Kidney (tissue), 14 donors: ENCODE data around the gene ANGPTL8. TPM values are rescaled to one million over a fixed set of nuclear protein-coding genes. Genes with fewer than 3 reads are reported as not detected.

Source experiments
- DNase-seq, 5 donors: peaks; one replicate each; pipeline ENCODE4 v3.0.0-alpha.2; 2013 to 2020
- FAIRE-seq: peaks from 2 replicates; lab custom pipeline; 2012; peaks lifted over from hg19 to GRCh38; lab: Jason Lieb, UNC
- H3K27ac ChIP-seq, 2 donors: one replicate each; pipeline ENCODE4 v1.7.0; 2013; ENCODE audit warnings: low read depth in 2 of 2, low read length in 2 of 2, inconsistent platforms in 1 of 2
- H3K27me3 ChIP-seq: one replicate; pipeline ENCODE4 v1.7.1; 2013; ENCODE audit warnings: low read length, inconsistent platforms; ENCODE audit not compliant: control insufficient read depth, insufficient read depth
- H3K36me3 ChIP-seq, 3 donors: one replicate each; pipeline versions ENCODE4 v1.7.0 to v1.7.1; 2013; ENCODE audit warnings: low read length in 3 of 3, control low read depth in 1 of 3, inconsistent platforms in 1 of 3; ENCODE audit not compliant: insufficient read depth in 3 of 3, control insufficient read depth in 2 of 3
- H3K4me1 ChIP-seq, 3 donors: one replicate each; pipeline versions ENCODE4 v1.7.0 to v1.7.1; 2013; ENCODE audit warnings: low read length in 3 of 3, inconsistent platforms in 1 of 3, low read depth in 1 of 3; ENCODE audit not compliant: control insufficient read depth in 2 of 3, insufficient read depth in 2 of 3
- H3K4me3 ChIP-seq, 3 donors: one replicate each; pipeline versions ENCODE4 v1.7.0 to v1.8.1; 2013; ENCODE audit warnings: low read length in 3 of 3, control low read depth in 1 of 3, inconsistent platforms in 1 of 3
- H3K9ac ChIP-seq, 3 donors: one replicate each; pipeline versions ENCODE4 v1.7.0 to v1.7.1; 2013; ENCODE audit warnings: low read length in 3 of 3, control low read depth in 1 of 3, inconsistent platforms in 1 of 3
- H3K9me3 ChIP-seq, 3 donors: one replicate each; pipeline versions ENCODE4 v1.7.0 to v1.7.1; 2013; ENCODE audit warnings: low read length in 3 of 3, control low read depth in 1 of 3, inconsistent platforms in 1 of 3; ENCODE audit not compliant: control insufficient read depth in 2 of 3, insufficient read depth in 1 of 3
- CTCF ChIP-seq: IDR thresholded peaks from 3 replicates; pipeline ENCODE4 v1.5.1; 2012; ENCODE audit warnings: mild to moderate bottlenecking, moderate library complexity, borderline replicate concordance; ENCODE audit not compliant: insufficient read depth; ENCODE audit errors: extremely low read depth
- intact Hi-C: fragments of 100-400 bp; cut with DNase I; formaldehyde crosslinking; loops from one replicate; pipeline ENCODE4 v1.11.1; 2022
- polyA plus RNA-seq: library from polyadenylated mRNA; stranded (reverse); fragments of 350-450 nt; fragmentation: Illumina TruSeq; extraction: RNeasy Lipid Tissue Mini Kit (QIAGEN cat#74804); gene quantifications from one replicate; pipeline ENCODE4 v1.2.3, GENCODE V29; 2014; ENCODE audit warnings: low read depth, low replicate concordance; ENCODE audit not compliant: insufficient read depth
- total RNA-seq: library from RNA; stranded (reverse); fragmentation: NEBNext Ultra II Directional; extraction: Animal tissue kit (Norgen Biotek cat#: 25700); gene quantifications from one replicate; pipeline ENCODE4 v1.2.1, GENCODE V29; 2021
- donor health status: control.
- donor health status: control.
- donor health status: control.
- donor health status: control.
- donor health status: control.
- donor health status: DM: yes; HTN: yes; CAD: no.
- donor health status: Normal renal cell carcinoma (clear cell type).

ANGPTL8 gene
- total and polyA plus RNA-seq, 2 donors from 2014 or later: 1.3 to 1.9 TPM

GRCh38 chr19:11201791-11202190, 37.6 kb upstream of the ANGPTL8 start:
- intact Hi-C loops: loop anchor here (5.0 kb wide), 1 partner anchor 64 kb away; no protein-coding TSS in a partner anchor
- TF ChIP-seq CTCF: no peak
- H3K27ac ChIP-seq: no peak overlapping the region
- H3K4me3 ChIP-seq: no peak overlapping the region
- FAIRE-seq: no peak
- H3K4me1 ChIP-seq: peaks cover 0 to 19% (median 18%) of the 10 kb centered on the region in 3 donors
- no peak overlapping the region for H3K9ac ChIP-seq
- no peak for DNase-seq
- H3K9me3 ChIP-seq: no peaks in the 10 kb centered on the region
- H3K27me3 ChIP-seq: no peaks in the 10 kb centered on the region
- H3K36me3 ChIP-seq: peaks cover 0 to 7% (median 0%) of the 10 kb centered on the region in 3 donors

- TF ChIP-seq CTCF: no peak
- peaks cover 0 to 19% (median 18%) of the 10 kb centered on the region in 3 donors for H3K4me1 ChIP-seq
- DNase-seq (peak in 1 of 5 donors; percentile 71), FAIRE-seq (no peak)
- H3K9ac ChIP-seq: peak overlapping the region in 1 of 3 donors; percentile 1
- peak overlapping the region; percentile 75 to 85 for H3K27ac ChIP-seq
- no peak overlapping the region for H3K4me3 ChIP-seq
- H3K27me3 ChIP-seq: no peaks in the 10 kb centered on the region
- intact Hi-C loops: loop anchor here (5.0 kb wide), 1 partner anchor 65 kb away; no protein-coding TSS in a partner anchor
- H3K36me3 ChIP-seq: peaks cover 0 to 7% (median 0%) of the 10 kb centered on the region in 3 donors
- H3K9me3 ChIP-seq: no peaks in the 10 kb centered on the region
Measured at GRCh38 chr19:11202488-11203193, 36.8 kb upstream of the ANGPTL8 start.

- Histone ChIP-seq H3K9ac (peak overlapping the region in 1 of 3 donors; percentile 1), H3K27me3 (no peaks in the 10 kb centered on the region), H3K4me3 (no peak overlapping the region), H3K27ac (peak overlapping the region; percentile 75 to 85), H3K36me3 (peaks cover 0 to 7% (median 0%) of the 10 kb centered on the region in 3 donors), H3K9me3 (no peaks in the 10 kb centered on the region), H3K4me1 (peaks cover 0 to 18% (median 15%) of the 10 kb centered on the region in 3 donors)
- FAIRE-seq (no peak), DNase-seq (peak; percentile 41 to 94 (median 73))
- peak; percentile 70 for TF ChIP-seq CTCF
- intact Hi-C loops: loop anchor here (5.0 kb wide), 1 partner anchor 66 kb away; no protein-coding TSS in a partner anchor
Measured at GRCh38 chr19:11203194-11204075, 36.0 kb upstream of the ANGPTL8 start.
